ENCODE measurements around the gene CCNK.

GRCh38 chr14:99561864-99562263 lies 80.7 kb downstream of the CCNK start:
- TF ChIP-seq POLR2A (IDR thresholded peaks at IDR 0.05) (no peak), CTCF (IDR thresholded peaks at IDR 0.05) (no peak), EP300 (IDR thresholded peaks at IDR 0.05) (no peak)

All from tibial nerve (tissue), 4 donors.